ENCODE data around the gene EAPP.

- TF ChIP-seq YY2 (tag by site-specific recombination; IDR thresholded peaks at IDR 0.05) (no peak), CTCF (tag by site-specific recombination; IDR thresholded peaks at IDR 0.05) (no peak)
These were observed 59.8 kb downstream of the EAPP start for GRCh38 chr14:34479694-34480093.

Data from HEK293 (cell line).